Upper lobe of left lung (tissue), 6 donors: ENCODE results near the gene MAPK12. TPM values are rescaled to one million over a fixed set of nuclear protein-coding genes. Genes with fewer than 3 reads are reported as not detected.

ENCODE experiments used
- ATAC-seq, 2 donors: fragments of 200-7000 bp; cut with Tn5 transposase; one replicate each; pipeline ENCODE4 v1.9.1; 2022; ENCODE audit warnings: mild to moderate bottlenecking in 2 of 2, moderate library complexity in 2 of 2; ENCODE audit not compliant: low FRiP score in 2 of 2
- DNase-seq, 2 donors: peaks; one replicate each; pipeline ENCODE4 v3.0.0-alpha.2; 2019 to 2020
- H3K27ac ChIP-seq, 4 donors: fragments of 200-600 bp; sonication (generic); one replicate each; pipeline ENCODE4 v1.5.1; 2016 to 2019
- H3K27me3 ChIP-seq, 4 donors: fragments of 200-600 bp; sonication (generic); one replicate each; pipeline ENCODE4 v1.5.1; 2017 to 2019
- H3K36me3 ChIP-seq, 4 donors: fragments of 200-600 bp; sonication (generic); one replicate each; pipeline ENCODE4 v1.5.1; 2016 to 2019
- H3K4me1 ChIP-seq, 4 donors: fragments of 200-600 bp; sonication (generic); one replicate each; pipeline ENCODE4 v1.5.1; 2018 to 2019
- H3K4me3 ChIP-seq, 4 donors: fragments of 200-600 bp; sonication (generic); one replicate each; pipeline ENCODE4 v1.5.1; 2017 to 2019; ENCODE audit warnings: mild to moderate bottlenecking in 2 of 4, moderate library complexity in 1 of 4
- H3K9me3 ChIP-seq, 4 donors: fragments of 200-600 bp; sonication (generic); one replicate each; pipeline ENCODE4 v1.5.1; 2018 to 2019
- EP300 ChIP-seq, 4 donors: sonication (generic); formaldehyde crosslinking; IDR thresholded peaks; one replicate each; pipeline ENCODE4 v1.5.1; 2017; ENCODE audit warnings: antibody characterized with exemption in 4 of 4, control low read depth in 2 of 4
- POLR2A ChIP-seq, 4 donors: fragments of 450-650 bp; IDR thresholded peaks; one replicate each; pipeline ENCODE4 v1.5.1; 2016 to 2017; ENCODE audit warnings: antibody characterized with exemption in 4 of 4, mild to moderate bottlenecking in 2 of 4
- POLR2AphosphoS5 ChIP-seq, 2 donors: sonication (generic); formaldehyde crosslinking; IDR thresholded peaks; one replicate each; pipeline ENCODE4 v1.5.1; 2017; ENCODE audit warnings: antibody characterized with exemption in 2 of 2
- WGBS, 2 donors: methylation state at CpG; one replicate each; pipeline ENCODE4 v1.1.5; 2017 to 2018; 5-methylcytosine and 5-hydroxymethylcytosine counted together
- total RNA-seq, 6 donors: library from RNA; depleted of rRNA in 4 of 6; stranded (reverse); fragments of >200 nt in 4 of 6; gene quantifications; one replicate each; pipeline versions ENCODE4 v1.1.0 to v1.2.1, GENCODE V29; 2016 to 2021
- TF ChIP-seq, protein P1 (sequence below), 6 experiments: fragments of 450-650 bp in 4 of 6; fragments of 200-600 bp in 2 of 6; sonication (generic) in 2 of 6; IDR thresholded peaks; one replicate each; pipeline ENCODE4 v1.5.1; 2016 to 2019; ENCODE audit warnings: antibody characterized with exemption in 6 of 6
- donor health status: DM: no; HTN: no; CAD: no; lungs with moderate emphysema.
- donor health status: DM: no; HTN: yes; CAD: no; lungs with severe emphysema.

Gene MAPK12
- total RNA-seq, 6 donors from 2014 or later, result 3.1 to 19.2 (median 10.1) TPM

- ATAC-seq (peak; percentile 59 to 75), DNase-seq (peak in 1 of 2 donors; percentile 92)
- H3K27me3 ChIP-seq, result no peaks in the 10 kb centered on the region
- peak overlapping the region; percentile 84 to 95 (median 94) for H3K27ac ChIP-seq
- 9 to 17% methylated on average over 6 to 20 of the region's 21 CpGs for WGBS, 2 donors
- H3K9me3 ChIP-seq, result no peaks in the 10 kb centered on the region
- peak overlapping the region; percentile 64 to 90 (median 88) for H3K4me3 ChIP-seq
- peaks cover 68 to 84% (median 77%) of the 10 kb centered on the region in 4 donors for H3K4me1 ChIP-seq
- peak in 2 of 4 donors; percentile 28 to 72 for TF ChIP-seq POLR2A (IDR thresholded peaks at IDR 0.05)
- TF ChIP-seq, protein P1, sequence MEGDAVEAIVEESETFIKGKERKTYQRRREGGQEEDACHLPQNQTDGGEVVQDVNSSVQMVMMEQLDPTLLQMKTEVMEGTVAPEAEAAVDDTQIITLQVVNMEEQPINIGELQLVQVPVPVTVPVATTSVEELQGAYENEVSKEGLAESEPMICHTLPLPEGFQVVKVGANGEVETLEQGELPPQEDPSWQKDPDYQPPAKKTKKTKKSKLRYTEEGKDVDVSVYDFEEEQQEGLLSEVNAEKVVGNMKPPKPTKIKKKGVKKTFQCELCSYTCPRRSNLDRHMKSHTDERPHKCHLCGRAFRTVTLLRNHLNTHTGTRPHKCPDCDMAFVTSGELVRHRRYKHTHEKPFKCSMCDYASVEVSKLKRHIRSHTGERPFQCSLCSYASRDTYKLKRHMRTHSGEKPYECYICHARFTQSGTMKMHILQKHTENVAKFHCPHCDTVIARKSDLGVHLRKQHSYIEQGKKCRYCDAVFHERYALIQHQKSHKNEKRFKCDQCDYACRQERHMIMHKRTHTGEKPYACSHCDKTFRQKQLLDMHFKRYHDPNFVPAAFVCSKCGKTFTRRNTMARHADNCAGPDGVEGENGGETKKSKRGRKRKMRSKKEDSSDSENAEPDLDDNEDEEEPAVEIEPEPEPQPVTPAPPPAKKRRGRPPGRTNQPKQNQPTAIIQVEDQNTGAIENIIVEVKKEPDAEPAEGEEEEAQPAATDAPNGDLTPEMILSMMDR (IDR thresholded peaks at IDR 0.05), result no peak
- TF ChIP-seq POLR2AphosphoS5 (IDR thresholded peaks at IDR 0.05), result peak; percentile 71 to 80
- no peaks in the 10 kb centered on the region for H3K36me3 ChIP-seq
These were observed 44.6 kb upstream of the MAPK12 start for GRCh38 chr22:50305923-50306566.

- DNase-seq (peak in 1 of 2 donors; percentile 85), ATAC-seq (peak; percentile 0)
- Histone ChIP-seq H3K9me3 (no peaks in the 10 kb centered on the region), H3K27me3 (no peaks in the 10 kb centered on the region), H3K27ac (peak overlapping the region; percentile 84 to 95 (median 94)), H3K36me3 (peaks cover 0 to 3% (median 0%) of the 10 kb centered on the region in 4 donors), H3K4me1 (peaks cover 74 to 90% (median 83%) of the 10 kb centered on the region in 4 donors), H3K4me3 (peak overlapping the region in 3 of 4 donors; percentile 64 to 90 (median 89))
- TF ChIP-seq, protein P1 (IDR thresholded peaks at IDR 0.05), result no peak
- TF ChIP-seq POLR2AphosphoS5 (IDR thresholded peaks at IDR 0.05), result no peak
- no peak for TF ChIP-seq EP300 (IDR thresholded peaks at IDR 0.05)
- TF ChIP-seq POLR2A (IDR thresholded peaks at IDR 0.05), result no peak
- 31 to 65% methylated on average over 3 to 11 of the region's 14 CpGs for WGBS, 2 donors
These were observed 44.0 kb upstream of the MAPK12 start for GRCh38 chr22:50305393-50305922.

DNA sequence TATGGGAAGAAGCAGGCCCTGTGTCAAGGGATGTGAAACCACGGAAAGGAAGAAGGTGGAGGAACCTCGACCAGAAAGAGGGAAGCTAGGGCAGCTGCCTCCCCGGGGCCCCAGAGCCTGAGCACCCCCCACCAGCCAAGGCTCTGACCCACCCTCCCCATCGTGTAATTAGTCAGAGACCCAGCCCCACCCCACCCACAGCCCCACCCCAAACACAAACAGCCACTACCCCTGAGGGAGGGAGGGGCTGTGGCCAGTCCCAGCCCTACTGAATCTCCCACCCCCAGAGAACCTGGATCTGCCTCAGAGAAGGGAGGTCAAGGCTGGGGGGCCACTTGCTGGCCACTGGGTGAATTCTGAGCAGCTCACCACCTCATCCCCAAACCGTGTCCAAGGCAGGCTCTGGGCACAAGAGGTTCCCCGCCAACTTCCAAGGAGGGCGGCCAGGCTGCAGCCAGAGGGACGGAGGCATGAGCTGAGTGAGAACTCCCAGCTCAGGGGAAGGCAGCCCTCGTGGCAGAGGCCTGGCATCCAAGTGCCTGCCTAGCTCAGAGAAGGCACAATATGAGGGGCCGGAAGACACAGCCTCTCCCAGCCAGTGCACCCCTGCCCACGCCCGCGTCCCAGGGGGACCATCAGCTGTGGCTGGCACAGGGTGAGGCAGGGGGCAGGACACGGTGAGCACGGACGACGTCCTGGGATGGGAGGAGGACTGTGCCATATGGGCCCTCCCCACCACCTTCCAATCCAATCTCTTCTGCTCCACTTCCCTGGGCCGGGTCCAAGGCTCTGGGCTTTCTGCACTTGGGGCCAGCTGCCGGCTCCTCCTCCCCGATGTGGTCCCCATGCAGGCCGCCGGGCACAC lies 43.3 kb upstream of the MAPK12 start:
- Histone ChIP-seq H3K9me3 (no peaks in the 10 kb centered on the region), H3K4me1 (peaks cover 77 to 91% (median 86%) of the 10 kb centered on the region in 4 donors), H3K4me3 (peak overlapping the region in 3 of 4 donors; percentile 64 to 90 (median 89)), H3K27me3 (no peaks in the 10 kb centered on the region), H3K27ac (peak overlapping the region; percentile 84 to 95 (median 94)), H3K36me3 (peaks cover 0 to 3% (median 0%) of the 10 kb centered on the region in 4 donors)
- DNase-seq (peak; percentile 65 to 84), ATAC-seq (peak in 1 of 2 donors; percentile 42)
- WGBS, 2 donors, result 47 to 56% methylated on average over 12 to 15 of the region's 22 CpGs
- peak in 1 of 4 donors; percentile 31 for TF ChIP-seq POLR2A (IDR thresholded peaks at IDR 0.05)
- TF ChIP-seq POLR2AphosphoS5 (IDR thresholded peaks at IDR 0.05), result no peak
- no peak for TF ChIP-seq EP300 (IDR thresholded peaks at IDR 0.05)
- TF ChIP-seq, protein P1 (IDR thresholded peaks at IDR 0.05), result no peak

- peak overlapping the region in 1 of 4 donors; percentile 64 for H3K4me3 ChIP-seq
- H3K9me3 ChIP-seq, result no peaks in the 10 kb centered on the region
- H3K36me3 ChIP-seq, result peaks cover 0 to 3% (median 0%) of the 10 kb centered on the region in 4 donors
- H3K27me3 ChIP-seq, result no peaks in the 10 kb centered on the region
- peaks cover 79 to 91% (median 86%) of the 10 kb centered on the region in 4 donors for H3K4me1 ChIP-seq
- H3K27ac ChIP-seq, result peak overlapping the region; percentile 84 to 95 (median 94)
- WGBS, 2 donors, result 39 to 58% methylated on average over 2 to 5 of the region's 11 CpGs
- DNase-seq, result peak; percentile 67 to 84
- ATAC-seq, result peak; percentile 22 to 35
- TF ChIP-seq POLR2A (IDR thresholded peaks at IDR 0.05) (peak in 1 of 4 donors; percentile 43), POLR2AphosphoS5 (IDR thresholded peaks at IDR 0.05) (no peak)
- TF ChIP-seq, protein P1 (IDR thresholded peaks at IDR 0.05), result peak in 2 of 6 experiments; percentile 10 to 15
These were observed 42.5 kb upstream of the MAPK12 start for GRCh38 chr22:50303848-50304527.
